Spinal cord (tissue), 10 donors: Measurements from ENCODE around the gene SAFB2. TPM values are rescaled to one million over a fixed set of nuclear protein-coding genes. Genes with fewer than 3 reads are reported as not detected.

Experiments used
- DNase-seq, 6 donors: peaks; one replicate each; pipeline versions ENCODE4 v3.0.0 to v3.0.0-alpha.2; 2013 to 2015; ENCODE audit warnings: low spot score in 6 of 6, low read depth in 4 of 6
- H3K27ac ChIP-seq: one replicate; pipeline ENCODE4 v1.5.1; 2013; ENCODE audit warnings: low read depth, low read length, control low read depth
- H3K27me3 ChIP-seq: one replicate; pipeline ENCODE4 v1.6.1; 2013; ENCODE audit warnings: low read length; ENCODE audit not compliant: control insufficient read depth, insufficient read depth
- H3K36me3 ChIP-seq: one replicate; pipeline ENCODE4 v1.6.1; 2013; ENCODE audit warnings: low read length; ENCODE audit not compliant: control insufficient read depth, insufficient read depth
- H3K4me1 ChIP-seq: one replicate; pipeline ENCODE4 v1.6.1; 2013; ENCODE audit warnings: low read length; ENCODE audit not compliant: control insufficient read depth, insufficient read depth
- H3K4me3 ChIP-seq: one replicate; pipeline ENCODE4 v1.5.1; 2013; ENCODE audit warnings: low read depth, low read length, control low read depth
- H3K9me3 ChIP-seq: one replicate; pipeline ENCODE4 v1.6.1; 2013; ENCODE audit warnings: low read length; ENCODE audit not compliant: control insufficient read depth, insufficient read depth
- WGBS: methylation state at CpG from one replicate; pipeline ENCODE4 v1.1.5; 2013; ENCODE audit warnings: missing lambda C conversion rate; ENCODE audit not compliant: insufficient coverage; 5-methylcytosine and 5-hydroxymethylcytosine counted together
- polyA plus RNA-seq, 2 donors: library from polyadenylated mRNA; unstranded; fragments of 120-200 nt; gene quantifications; one replicate each; pipeline ENCODE4 v1.2.1, GENCODE V29; 2013; ENCODE audit not compliant: insufficient read length in 2 of 2
- total RNA-seq, 2 donors: library from RNA; depleted of rRNA in 1 of 2; stranded (reverse); fragments of 120-200 nt in 1 of 2; fragments of >200 nt in 1 of 2; gene quantifications; one replicate each; pipeline versions ENCODE4 v1.2.3 to v1.2.4, GENCODE V29; 2013 to 2014
- donor health status: healthy.

Gene SAFB2
- total and polyA plus RNA-seq, 4 donors = 36.6 to 122 (median 67.4) TPM

GRCh38 chr19:5625641-5626040 is 3.1 kb upstream of the SAFB2 start:
- no peak for DNase-seq
- peaks cover 40% of the 10 kb centered on the region for H3K4me1 ChIP-seq
- H3K9me3 ChIP-seq = no peaks in the 10 kb centered on the region
- no peaks in the 10 kb centered on the region for H3K27me3 ChIP-seq
- WGBS = 76% methylated on average over 12 of the region's 12 CpGs
- H3K36me3 ChIP-seq = peaks cover 36% of the 10 kb centered on the region
- H3K4me3 ChIP-seq = no peak overlapping the region
- H3K27ac ChIP-seq = no peak overlapping the region

- no peak for DNase-seq
- Histone ChIP-seq H3K27ac (no peak overlapping the region), H3K9me3 (no peaks in the 10 kb centered on the region), H3K36me3 (peaks cover 36% of the 10 kb centered on the region), H3K27me3 (no peaks in the 10 kb centered on the region), H3K4me1 (peaks cover 40% of the 10 kb centered on the region), H3K4me3 (peak overlapping the region; percentile 98)
- 35% methylated on average over 7 of the region's 8 CpGs for WGBS
Observed at GRCh38 chr19:5624741-5625278, 2.2 kb upstream of the SAFB2 start.

- Histone ChIP-seq H3K9me3 (no peaks in the 10 kb centered on the region), H3K27me3 (no peaks in the 10 kb centered on the region), H3K27ac (peak overlapping the region; percentile 97), H3K4me1 (peaks cover 43% of the 10 kb centered on the region), H3K36me3 (peaks cover 41% of the 10 kb centered on the region), H3K4me3 (peak overlapping the region; percentile 98)
- WGBS = under 1% methylated on average over 15 of the region's 20 CpGs
- DNase-seq = peak in 2 of 6 donors; percentile 64 to 65
Observed at GRCh38 chr19:5624018-5624663, 1.6 kb upstream of the SAFB2 start.

DNA sequence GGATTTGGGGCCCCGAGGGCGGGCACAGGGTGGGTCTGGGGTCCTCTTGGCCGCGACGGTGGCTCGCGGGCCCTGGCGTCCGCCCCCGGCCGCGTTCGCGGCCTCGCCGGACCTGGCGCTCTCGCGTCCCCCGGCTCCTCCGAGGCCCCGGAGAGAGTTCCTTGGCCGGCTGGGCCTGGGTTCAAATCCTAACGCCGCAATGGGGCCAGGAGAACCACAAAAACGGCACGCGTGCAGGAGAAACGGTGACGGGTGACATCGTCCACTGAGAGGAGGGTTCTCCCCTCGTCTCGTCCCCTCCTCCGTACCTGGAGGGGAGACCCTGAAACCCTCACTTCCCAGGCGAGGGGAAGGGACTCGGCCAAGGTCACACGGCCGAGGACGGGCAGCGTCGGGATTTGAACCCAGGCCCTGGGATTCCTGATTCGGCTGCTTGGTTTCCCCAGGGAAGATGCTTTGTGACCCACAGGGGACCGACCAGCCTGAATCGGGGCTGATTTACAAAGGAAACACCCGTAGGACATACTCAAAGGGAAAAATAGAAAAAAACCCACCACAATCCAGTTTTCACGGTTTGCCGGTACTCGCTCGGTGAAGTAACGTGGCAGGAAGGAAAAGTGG is 931 bp upstream of the SAFB2 start:
- Histone ChIP-seq H3K27me3 (no peaks in the 10 kb centered on the region), H3K27ac (peak overlapping the region; percentile 97), H3K9me3 (no peaks in the 10 kb centered on the region), H3K4me1 (peaks cover 46% of the 10 kb centered on the region), H3K4me3 (peak overlapping the region; percentile 98), H3K36me3 (peaks cover 43% of the 10 kb centered on the region)
- WGBS = 0% methylated on average over 44 of the region's 50 CpGs
- no peak for DNase-seq

DNA sequence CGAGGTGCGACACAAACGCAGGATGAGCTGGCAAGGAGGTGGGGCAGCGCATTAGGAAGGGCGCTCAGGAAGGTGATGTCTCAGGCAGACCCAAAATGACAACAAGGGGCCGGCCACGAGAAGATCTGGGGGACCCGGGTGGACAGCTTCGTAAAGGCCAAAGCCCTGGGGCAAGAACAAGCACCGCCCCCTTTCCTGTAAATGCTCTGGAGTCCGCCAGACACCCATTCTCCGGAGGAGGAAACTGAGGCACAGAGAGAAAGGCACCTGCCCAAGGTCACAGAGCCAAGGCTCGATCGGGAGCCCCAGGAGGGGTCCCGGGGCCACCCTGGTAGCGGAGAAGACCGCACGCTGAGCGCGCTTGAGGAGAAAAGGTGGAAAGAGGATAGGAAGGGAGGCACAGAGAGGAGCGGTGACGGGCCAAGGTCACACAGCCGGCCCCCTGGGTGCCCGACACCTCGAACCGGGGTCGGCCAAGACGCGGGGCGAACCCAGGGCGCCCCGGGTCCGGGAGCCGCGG is 571 bp downstream of the SAFB2 start:
- peak in 2 of 6 donors; percentile 12 to 40 for DNase-seq
- peaks cover 46% of the 10 kb centered on the region for H3K4me1 ChIP-seq
- peak overlapping the region; percentile 98 for H3K4me3 ChIP-seq
- no peaks in the 10 kb centered on the region for H3K9me3 ChIP-seq
- no peaks in the 10 kb centered on the region for H3K27me3 ChIP-seq
- peaks cover 38% of the 10 kb centered on the region for H3K36me3 ChIP-seq
- under 1% methylated on average over 35 of the region's 35 CpGs for WGBS
- H3K27ac ChIP-seq = peak overlapping the region; percentile 54

DNA sequence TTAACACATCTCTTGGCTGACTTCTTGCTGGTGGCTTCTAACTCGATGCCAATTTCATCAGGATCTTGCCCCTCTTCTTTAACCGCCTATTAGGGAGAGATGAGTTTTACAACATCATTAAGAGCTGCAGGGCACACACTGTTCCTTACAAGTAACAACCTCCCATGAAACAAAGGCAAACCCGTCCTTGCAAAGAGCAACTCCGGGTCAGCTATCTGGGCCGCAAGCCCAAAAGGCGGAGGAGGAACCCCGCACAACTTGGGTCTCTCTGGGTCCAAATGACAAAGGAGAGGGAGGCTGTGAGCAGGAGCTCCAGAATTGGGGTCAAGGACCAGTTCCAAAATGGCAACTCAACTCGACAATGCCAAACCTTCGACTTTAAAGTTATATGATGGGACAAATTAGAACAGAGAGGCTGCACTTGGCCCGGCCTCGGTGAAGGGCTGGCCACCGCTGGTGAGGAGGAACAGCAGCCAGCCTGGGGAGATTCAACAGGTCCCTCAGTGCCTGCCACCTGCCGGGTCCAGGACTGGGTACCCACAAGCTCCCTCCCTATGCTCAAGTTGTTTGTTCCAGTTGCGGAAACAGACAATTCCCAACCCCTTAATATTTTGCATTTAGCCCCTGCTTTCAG is 1.1 kb downstream of the SAFB2 start:
- H3K9me3 ChIP-seq = no peaks in the 10 kb centered on the region
- peaks cover 36% of the 10 kb centered on the region for H3K36me3 ChIP-seq
- 9% methylated on average over 7 of the region's 14 CpGs for WGBS
- H3K4me3 ChIP-seq = peak overlapping the region; percentile 98
- DNase-seq = peak in 2 of 6 donors; percentile 17 to 39
- H3K4me1 ChIP-seq = peaks cover 41% of the 10 kb centered on the region
- peak overlapping the region; percentile 54 for H3K27ac ChIP-seq
- H3K27me3 ChIP-seq = no peaks in the 10 kb centered on the region

DNA sequence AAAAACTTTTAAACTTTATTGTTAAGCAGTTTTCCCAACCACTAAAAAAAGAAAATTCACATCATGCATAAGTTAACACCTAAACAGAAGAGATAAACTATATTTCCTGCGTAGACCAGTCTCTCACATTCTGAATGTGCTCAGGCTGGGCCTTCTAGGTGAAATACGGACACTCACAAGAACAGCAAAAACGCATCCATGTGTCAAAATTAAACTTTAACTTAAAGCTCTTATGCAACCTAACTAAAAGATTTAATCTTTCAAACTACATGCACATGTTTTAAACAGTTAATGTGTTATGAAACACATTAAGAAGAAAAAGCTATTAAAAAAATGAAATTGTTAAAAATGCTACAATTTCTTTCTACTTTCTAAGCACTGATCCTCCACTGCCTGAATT is 2.6 kb downstream of the SAFB2 start:
- no peak overlapping the region for H3K4me3 ChIP-seq
- H3K27ac ChIP-seq = no peak overlapping the region
- H3K36me3 ChIP-seq = peaks cover 39% of the 10 kb centered on the region
- peaks cover 31% of the 10 kb centered on the region for H3K4me1 ChIP-seq
- 94% methylated on average over 2 of the region's 3 CpGs for WGBS
- no peak for DNase-seq
- no peaks in the 10 kb centered on the region for H3K27me3 ChIP-seq
- no peaks in the 10 kb centered on the region for H3K9me3 ChIP-seq

GRCh38 chr19:5618591-5618990 is 4.0 kb downstream of the SAFB2 start:
- Histone ChIP-seq H3K27ac (no peak overlapping the region), H3K27me3 (no peaks in the 10 kb centered on the region), H3K36me3 (peaks cover 49% of the 10 kb centered on the region), H3K4me1 (peaks cover 17% of the 10 kb centered on the region), H3K4me3 (no peak overlapping the region), H3K9me3 (no peaks in the 10 kb centered on the region)
- DNase-seq = no peak
- 95% methylated on average over 9 of the region's 9 CpGs for WGBS

DNA sequence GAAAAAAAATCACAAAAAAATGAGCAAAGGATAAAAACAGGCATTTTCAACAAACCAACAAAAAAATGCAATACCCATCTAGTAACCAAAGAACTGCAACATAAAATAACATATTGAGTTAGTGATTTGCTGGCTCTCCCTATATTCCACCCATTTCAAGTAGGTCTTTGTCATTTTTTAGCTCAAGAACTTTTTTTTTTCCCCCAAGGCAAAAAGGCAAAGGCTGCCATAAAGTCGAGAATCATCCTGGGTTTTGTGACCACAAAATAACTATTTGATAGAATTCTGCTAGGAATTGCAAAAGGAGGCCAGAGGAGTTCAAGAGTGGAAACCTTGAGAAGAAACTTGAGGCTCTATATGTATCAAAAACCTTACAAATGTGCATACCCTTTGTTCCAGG is 5.5 kb downstream of the SAFB2 start:
- Histone ChIP-seq H3K36me3 (peaks cover 60% of the 10 kb centered on the region), H3K4me3 (no peak overlapping the region), H3K4me1 (peaks cover 15% of the 10 kb centered on the region), H3K9me3 (no peaks in the 10 kb centered on the region), H3K27me3 (no peaks in the 10 kb centered on the region), H3K27ac (no peak overlapping the region)
- WGBS = no CpG with 5 or more reads among the region's 1 CpG
- DNase-seq = no peak
